ENCODE results near the gene BAIAP2.

The BAIAP2 gene

DNA sequence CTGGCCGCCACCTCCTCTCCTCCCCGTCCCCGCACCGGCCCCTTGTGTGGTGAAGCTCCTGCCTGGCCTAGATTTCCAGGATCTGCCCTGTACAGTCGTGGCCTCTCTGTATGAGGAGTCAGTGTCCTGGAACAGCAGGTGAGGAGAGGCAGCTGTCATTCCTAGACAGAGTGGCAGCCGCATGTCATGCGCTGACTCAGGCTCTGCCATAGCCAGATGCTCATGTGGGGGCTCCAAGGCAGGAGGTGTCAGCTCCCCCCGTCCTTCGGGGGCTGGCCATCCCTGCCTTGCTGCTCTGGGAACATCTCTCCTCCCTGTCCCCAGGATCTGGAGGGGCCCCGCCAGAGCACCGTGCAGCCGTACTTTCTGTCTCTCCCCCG is 60.4 kb downstream of the BAIAP2 start:
- no peak overlapping the region for H3K4me3 ChIP-seq (ENCODE audit: low read depth, low read length)
- DNase-seq (ENCODE audit: low read depth): no peak

GRCh38 chr17:81096741-81097133 is 61.8 kb downstream of the BAIAP2 start:
- no peak for DNase-seq (ENCODE audit: low read depth)
- no peak overlapping the region for H3K4me3 ChIP-seq (ENCODE audit: low read depth, low read length)

GRCh38 chr17:81097134-81097942 is 62.4 kb downstream of the BAIAP2 start:
- H3K4me3 ChIP-seq (ENCODE audit: low read depth, low read length): peak overlapping the region; percentile 35
- DNase-seq (ENCODE audit: low read depth): peak; percentile 57

DNA sequence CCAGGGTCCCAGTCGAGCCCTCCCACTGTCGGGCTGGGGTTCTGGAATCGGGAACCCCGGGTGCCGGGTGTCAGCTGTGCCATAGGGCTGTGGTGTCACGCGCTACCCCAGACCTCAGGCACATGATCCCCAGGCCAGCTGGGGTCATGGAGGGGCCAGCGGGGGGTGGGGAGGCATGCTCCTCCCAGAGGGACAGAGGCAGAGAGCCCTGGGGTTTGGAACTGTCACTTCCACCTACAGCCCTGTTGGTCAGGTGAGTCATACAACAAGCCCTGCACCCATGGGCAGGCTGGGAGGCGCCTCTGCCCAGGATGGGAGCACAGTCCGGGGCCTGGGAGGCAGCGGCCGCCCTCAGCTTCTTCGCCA is 63.0 kb downstream of the BAIAP2 start:
- no peak for DNase-seq (ENCODE audit: low read depth)
- peak overlapping the region; percentile 35 for H3K4me3 ChIP-seq (ENCODE audit: low read depth, low read length)

DNA sequence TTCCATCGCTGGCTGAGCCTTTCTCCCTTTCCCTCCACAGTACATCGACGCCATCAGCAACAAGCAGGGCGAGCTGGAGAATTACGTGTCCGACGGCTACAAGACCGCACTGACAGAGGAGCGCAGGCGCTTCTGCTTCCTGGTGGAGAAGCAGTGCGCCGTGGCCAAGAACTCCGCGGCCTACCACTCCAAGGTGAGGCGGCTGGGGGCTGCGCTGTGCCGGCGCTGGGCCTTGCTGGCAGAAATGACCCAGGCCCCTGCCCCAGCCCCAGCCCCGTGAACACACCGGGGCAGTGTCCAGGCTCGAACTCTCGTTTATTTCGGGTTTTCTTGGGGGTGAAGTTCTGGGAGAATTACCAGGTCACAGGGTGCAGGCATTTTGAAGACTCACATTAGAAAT is 64.9 kb downstream of the BAIAP2 start:
- no peak for DNase-seq (ENCODE audit: low read depth)
- no peak overlapping the region for H3K4me3 ChIP-seq (ENCODE audit: low read depth, low read length)

DNA sequence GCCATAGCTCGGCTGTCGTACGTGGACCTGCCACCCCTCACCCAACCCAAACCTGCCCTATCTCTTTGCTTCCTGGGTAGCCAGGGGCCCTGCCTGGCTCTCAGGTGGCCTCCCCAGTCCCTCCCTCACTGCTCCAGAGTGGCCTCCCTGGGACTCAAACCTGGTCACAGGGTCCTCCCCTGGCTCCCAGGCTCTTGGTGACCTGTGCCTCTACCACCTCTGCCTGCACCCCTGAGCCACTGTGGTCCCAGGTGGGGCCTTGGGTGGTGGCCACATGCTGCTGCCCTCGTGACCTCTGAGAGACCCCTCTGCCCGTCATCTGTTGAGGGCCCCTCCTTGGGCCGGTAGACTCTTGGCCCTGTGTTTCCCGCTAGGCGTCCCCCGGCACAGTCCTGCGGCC is 65.7 kb downstream of the BAIAP2 start:
- no peak overlapping the region for H3K4me3 ChIP-seq (ENCODE audit: low read depth, low read length)
- DNase-seq (ENCODE audit: low read depth): no peak

- H3K4me3 ChIP-seq (ENCODE audit: low read depth, low read length): no peak overlapping the region
- no peak for DNase-seq (ENCODE audit: low read depth)
Measured at GRCh38 chr17:81101614-81102306, 66.8 kb downstream of the BAIAP2 start.

GRCh38 chr17:81102352-81102751 is 67.4 kb downstream of the BAIAP2 start:
- DNase-seq (ENCODE audit: low read depth): no peak

DNA sequence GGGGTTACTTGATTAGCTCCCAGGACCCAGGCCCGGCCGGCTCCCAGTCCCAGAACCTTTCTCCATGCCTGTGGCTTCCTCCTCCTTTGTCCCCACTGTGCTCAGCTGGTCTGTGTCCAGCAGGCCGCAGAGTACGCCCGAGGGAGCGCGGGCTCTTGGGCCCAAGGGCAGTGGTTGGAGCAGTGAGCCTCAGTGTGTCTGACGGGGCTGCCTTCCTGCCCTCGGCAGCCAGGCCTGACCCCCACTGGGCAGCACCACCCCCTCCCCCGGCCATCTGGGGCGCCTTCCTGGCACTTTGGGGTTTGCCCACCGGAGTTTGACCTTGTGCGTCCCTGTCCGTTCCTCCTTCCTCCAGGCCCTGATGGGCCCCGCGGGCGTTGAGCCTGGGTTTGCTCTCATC is 67.9 kb downstream of the BAIAP2 start:
- no peak overlapping the region for H3K4me3 ChIP-seq (ENCODE audit: low read depth, low read length)
- no peak for DNase-seq (ENCODE audit: low read depth)

More at GRCh38 chr17:81102352-81102751, 67.4 kb downstream of the BAIAP2 start:
- H3K4me3 ChIP-seq (ENCODE audit: low read depth, low read length): no peak overlapping the region

- no peak for DNase-seq (ENCODE audit: low read depth)
- H3K4me3 ChIP-seq (ENCODE audit: low read depth, low read length): no peak overlapping the region
Measured at GRCh38 chr17:81103379-81103778, 68.4 kb downstream of the BAIAP2 start.

- DNase-seq (ENCODE audit: low read depth): no peak
- no peak overlapping the region for H3K4me3 ChIP-seq (ENCODE audit: low read depth, low read length)
Measured at GRCh38 chr17:81106716-81107115, 71.8 kb downstream of the BAIAP2 start.

GRCh38 chr17:81108220-81108619 is 73.3 kb downstream of the BAIAP2 start:
- no peak overlapping the region for H3K4me3 ChIP-seq (ENCODE audit: low read depth, low read length)
- no peak for DNase-seq (ENCODE audit: low read depth)

DNA sequence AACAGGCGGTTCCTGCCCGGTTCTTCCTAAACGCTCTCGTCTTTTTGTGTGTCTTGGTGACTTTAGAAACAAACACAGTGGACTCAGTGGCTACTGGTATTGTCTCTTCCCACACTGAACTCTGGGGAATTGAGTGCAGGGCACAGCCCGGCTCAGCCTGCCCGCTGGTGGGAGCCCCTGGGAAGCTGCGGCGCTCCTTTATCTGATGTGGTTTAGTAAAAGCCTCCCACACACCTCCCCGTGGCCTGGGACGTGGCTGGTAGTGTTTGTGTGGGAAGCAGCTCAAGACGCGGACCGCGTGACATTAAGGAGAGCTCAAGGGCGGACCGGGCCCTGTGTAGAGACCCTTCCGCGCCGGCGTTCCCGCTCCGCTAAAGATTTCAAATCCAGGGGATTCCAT is 75.0 kb downstream of the BAIAP2 start:
- H3K4me3 ChIP-seq (ENCODE audit: low read depth, low read length): no peak overlapping the region
- no peak for DNase-seq (ENCODE audit: low read depth)

DNA sequence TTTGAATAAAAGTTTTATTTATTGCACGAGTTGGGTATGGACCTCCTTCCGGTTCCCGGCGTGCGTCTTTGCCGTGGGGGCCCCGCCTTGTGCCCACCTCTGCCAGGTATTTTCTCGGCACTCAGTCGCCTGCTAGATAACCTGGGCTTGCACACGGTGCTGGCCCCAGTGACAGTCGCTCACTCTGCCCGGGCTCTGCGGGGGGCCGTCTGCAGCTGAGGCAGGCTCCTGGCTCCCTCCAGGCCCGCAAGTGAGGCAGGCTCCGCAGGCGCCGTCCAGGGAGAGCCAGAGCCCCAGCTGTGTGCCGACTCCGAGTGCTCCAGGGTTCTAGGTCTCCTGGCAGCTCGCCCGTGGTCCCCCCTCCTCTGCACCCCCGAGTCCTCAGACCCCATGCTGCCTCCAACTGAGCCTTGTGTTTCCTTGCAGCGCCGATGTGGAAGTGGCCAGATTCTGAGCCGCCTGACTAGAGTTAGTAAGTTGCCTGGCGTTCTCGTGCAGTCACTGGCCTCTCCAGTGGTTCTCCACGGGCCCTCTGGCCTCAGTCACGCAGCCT is 75.6 kb downstream of the BAIAP2 start:
- no peak for DNase-seq (ENCODE audit: low read depth)
- H3K4me3 ChIP-seq (ENCODE audit: low read depth, low read length): no peak overlapping the region

- DNase-seq (ENCODE audit: low read depth): no peak
- H3K4me3 ChIP-seq (ENCODE audit: low read depth, low read length): no peak overlapping the region
Measured at GRCh38 chr17:81111066-81111465, 76.1 kb downstream of the BAIAP2 start.

GRCh38 chr17:81112450-81112849 is 77.5 kb downstream of the BAIAP2 start:
- H3K4me3 ChIP-seq (ENCODE audit: low read depth, low read length): no peak overlapping the region
- DNase-seq (ENCODE audit: low read depth): no peak

GRCh38 chr17:81113158-81113724 is 78.3 kb downstream of the BAIAP2 start:
- no peak overlapping the region for H3K4me3 ChIP-seq (ENCODE audit: low read depth, low read length)
- no peak for DNase-seq (ENCODE audit: low read depth)

DNA sequence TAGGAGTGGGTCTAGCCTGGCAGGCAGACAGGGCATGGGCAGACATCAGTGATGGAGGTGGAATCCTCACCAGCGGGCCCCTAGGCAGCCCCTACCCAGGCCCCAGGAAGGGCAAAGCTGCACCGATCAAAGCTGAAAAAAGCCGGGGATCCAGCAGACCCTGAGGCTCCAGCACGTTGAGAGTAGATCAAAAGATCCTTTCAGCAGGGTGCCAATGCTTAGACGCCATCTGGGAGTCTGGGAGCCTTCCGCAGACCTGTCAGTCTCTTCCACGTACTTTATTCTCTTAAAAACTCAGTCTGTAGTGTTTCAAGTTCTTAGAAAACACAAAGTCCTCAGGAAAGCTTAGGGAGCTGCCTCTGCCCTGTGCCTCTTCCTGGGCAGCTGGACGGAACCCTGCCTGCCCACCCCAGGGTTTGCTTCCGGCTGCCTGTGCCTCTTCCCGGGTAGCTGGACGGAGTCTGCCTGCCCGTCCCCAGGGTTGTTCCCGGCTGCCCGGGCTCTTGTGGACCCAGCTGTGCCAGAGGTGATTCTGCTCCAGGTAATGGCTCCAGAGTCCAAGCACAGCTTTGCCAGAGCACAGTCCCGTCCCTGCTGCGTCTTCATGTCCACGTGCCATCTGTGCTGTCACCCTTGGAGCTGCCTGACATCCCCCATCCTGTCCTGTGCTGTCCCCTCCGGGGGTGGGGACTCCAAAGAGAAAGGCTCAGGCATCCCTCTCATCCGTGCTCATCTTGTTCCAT is 79.6 kb downstream of the BAIAP2 start:
- H3K4me3 ChIP-seq (ENCODE audit: low read depth, low read length): no peak overlapping the region
- no peak for DNase-seq (ENCODE audit: low read depth)

- DNase-seq (ENCODE audit: low read depth): no peak
- H3K4me3 ChIP-seq (ENCODE audit: low read depth, low read length): no peak overlapping the region
Measured at GRCh38 chr17:81115219-81115618, 80.3 kb downstream of the BAIAP2 start.

Data from skeletal muscle cell (primary cell).